ENCODE measurements around the gene CAB39. TPM values are rescaled to one million over a fixed set of nuclear protein-coding genes. Genes with fewer than 3 reads are reported as not detected.

The CAB39 gene
- total and polyA plus RNA-seq, 2 of the 8 experiments (the other 6 are each of a cell fraction or from before 2014, with no cell fraction given) = 16.4 to 50.5 TPM

DNA sequence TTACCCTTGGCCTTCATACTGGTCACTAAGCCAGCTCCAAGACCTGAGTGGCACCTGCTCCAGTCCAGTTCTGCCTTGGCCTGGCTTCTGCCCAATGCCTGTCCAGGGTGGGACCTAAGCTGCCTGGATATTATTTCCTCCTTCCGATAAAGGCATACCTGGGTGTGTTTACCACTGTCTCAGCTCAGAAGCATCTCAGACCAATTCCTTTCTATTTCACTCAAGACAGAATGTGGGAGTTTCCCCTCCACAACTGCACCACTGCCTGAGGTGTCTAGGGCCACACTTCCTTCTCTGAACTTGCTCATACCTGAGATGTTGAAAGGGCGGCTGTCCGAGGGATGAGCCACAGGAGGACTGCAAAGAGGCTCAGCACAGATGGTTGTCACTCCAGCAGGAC is 18.4 kb upstream of the CAB39 start:
- no peak for DNase-seq (ENCODE audit: low read depth in 1 of 2, low spot score in 2 of 2)
- H3K79me2 ChIP-seq (ENCODE audit: control insufficient read depth in 1 of 2, insufficient read depth in 2 of 2, low read length in 2 of 2) = no peaks in the 10 kb centered on the region
- H4K5ac ChIP-seq (ENCODE audit: insufficient read length, low read depth, low read length) = no peak overlapping the region
- no peak overlapping the region for H2BK12ac ChIP-seq (ENCODE audit: low read depth, low read length)
- no peak overlapping the region for H2AK5ac ChIP-seq (ENCODE audit: low read depth, low read length)
- H2BK15ac ChIP-seq (ENCODE audit: low read length) = no peak overlapping the region
- no peak overlapping the region for H3K27ac ChIP-seq (ENCODE audit: low read depth, low read length)
- H3K4me1 ChIP-seq (replicated peaks in 1 of 4; ENCODE audit: control insufficient read depth in 3 of 4, insufficient read depth in 4 of 4, low read length in 3 of 4) = peaks cover 0 to 3% (median 0%) of the 10 kb centered on the region in 4 experiments; a peak in 1 of 7 replicates
- H2BK20ac ChIP-seq (ENCODE audit: low read length) = no peak overlapping the region
- no peak overlapping the region for H3K56ac ChIP-seq (replicated peaks; ENCODE audit: insufficient read length, low read depth, low read length)
- no peak overlapping the region for H3K18ac ChIP-seq (ENCODE audit: extremely low read depth, low read length)
- H3K23ac ChIP-seq (ENCODE audit: insufficient read length) = no peak overlapping the region
- H3K9ac ChIP-seq (replicated peaks in 1 of 4; ENCODE audit: extremely low read depth in 1 of 4, low read depth in 3 of 4, low read length in 3 of 4) = no peak overlapping the region
- H3K4me3 ChIP-seq (ENCODE audit: extremely low read depth in 1 of 4, insufficient read depth in 2 of 4, low read depth in 3 of 4, low read length in 4 of 4) = no peak overlapping the region
- ChIA-PET POLR2A (ENCODE audit: partially characterized antibody) (no interaction called here), CTCF (ENCODE audit: partially characterized antibody) (interaction anchor here (1.0 kb wide), 1 partner anchor 104 kb away, joined by 3 read pairs; no protein-coding TSS in a partner anchor)
- no peak overlapping the region for H2BK5ac ChIP-seq (ENCODE audit: low read depth, low read length)
- no peaks in the 10 kb centered on the region for H3K23me2 ChIP-seq (ENCODE audit: low read depth, low read length)
- no peak overlapping the region for H2BK120ac ChIP-seq (replicated peaks; ENCODE audit: low read depth, low read length)
- H4K8ac ChIP-seq (ENCODE audit: extremely low read depth, insufficient read depth, low read length) = no peak overlapping the region
- no peak overlapping the region for H3K4ac ChIP-seq (replicated peaks; ENCODE audit: insufficient read length, low read depth, low read length)
- H3K9me3 ChIP-seq (ENCODE audit: insufficient read depth in 2 of 2, low read depth in 1 of 2, low read length in 1 of 2) = no peaks in the 10 kb centered on the region
- H3K27me3 ChIP-seq (replicated peaks in 1 of 4; ENCODE audit: control insufficient read depth in 3 of 4, extremely low read depth in 1 of 4, insufficient read depth in 3 of 4, low read length in 3 of 4) = no peaks in the 10 kb centered on the region
- no peak overlapping the region for H3K14ac ChIP-seq (ENCODE audit: insufficient read length)
- H4K20me1 ChIP-seq (replicated peaks in 1 of 2; ENCODE audit: control insufficient read depth in 1 of 2, insufficient read depth in 2 of 2, low read length in 2 of 2) = no peaks in the 10 kb centered on the region
- H3K79me1 ChIP-seq (ENCODE audit: low read depth, low read length) = no peaks in the 10 kb centered on the region
- WGBS, 2 experiments (ENCODE audit: extremely low coverage in 1 of 2, insufficient coverage in 1 of 2, insufficient read length in 1 of 2, insufficient replicate concordance in 2 of 2, low coverage in 1 of 2, low lambda C conversion rate in 2 of 2, missing lambda C conversion rate in 1 of 2) = 98% methylated on average over 3 of the region's 3 CpGs; no CpG with 5 or more reads in 1 of the 2 experiments
- no peaks in the 10 kb centered on the region for H3K36me3 ChIP-seq (ENCODE audit: control insufficient read depth in 2 of 4, insufficient read depth in 4 of 4, low read length in 3 of 4)
- FAIRE-seq = no peak
- H3K4me2 ChIP-seq (ENCODE audit: insufficient read depth in 1 of 2, low read depth in 2 of 2, low read length in 2 of 2) = no peak overlapping the region
- TF ChIP-seq YY1 (IDR thresholded peaks at IDR 0.05; ENCODE audit: low read depth, low read length) (no peak), SAP30 (IDR thresholded peaks at IDR 0.05; ENCODE audit: insufficient read depth, insufficient replicate concordance, low read length) (no peak), EP300 (IDR thresholded peaks at IDR 0.05; ENCODE audit: borderline replicate concordance in 1 of 2, low read depth in 2 of 2, low read length in 2 of 2) (no peak), BACH1 (IDR thresholded peaks at IDR 0.05; ENCODE audit: low read length) (no peak), GTF2F1 (IDR thresholded peaks at IDR 0.05; ENCODE audit: borderline replicate concordance, low read depth, low read length) (no peak)
- H2AFZ ChIP-seq (ENCODE audit: low read length) = no peak overlapping the region
- H4K91ac ChIP-seq (replicated peaks; ENCODE audit: insufficient read length, low read length) = no peak overlapping the region

All from H1 (cell line).